Measurements from ENCODE around the gene NHERF1.

DNA sequence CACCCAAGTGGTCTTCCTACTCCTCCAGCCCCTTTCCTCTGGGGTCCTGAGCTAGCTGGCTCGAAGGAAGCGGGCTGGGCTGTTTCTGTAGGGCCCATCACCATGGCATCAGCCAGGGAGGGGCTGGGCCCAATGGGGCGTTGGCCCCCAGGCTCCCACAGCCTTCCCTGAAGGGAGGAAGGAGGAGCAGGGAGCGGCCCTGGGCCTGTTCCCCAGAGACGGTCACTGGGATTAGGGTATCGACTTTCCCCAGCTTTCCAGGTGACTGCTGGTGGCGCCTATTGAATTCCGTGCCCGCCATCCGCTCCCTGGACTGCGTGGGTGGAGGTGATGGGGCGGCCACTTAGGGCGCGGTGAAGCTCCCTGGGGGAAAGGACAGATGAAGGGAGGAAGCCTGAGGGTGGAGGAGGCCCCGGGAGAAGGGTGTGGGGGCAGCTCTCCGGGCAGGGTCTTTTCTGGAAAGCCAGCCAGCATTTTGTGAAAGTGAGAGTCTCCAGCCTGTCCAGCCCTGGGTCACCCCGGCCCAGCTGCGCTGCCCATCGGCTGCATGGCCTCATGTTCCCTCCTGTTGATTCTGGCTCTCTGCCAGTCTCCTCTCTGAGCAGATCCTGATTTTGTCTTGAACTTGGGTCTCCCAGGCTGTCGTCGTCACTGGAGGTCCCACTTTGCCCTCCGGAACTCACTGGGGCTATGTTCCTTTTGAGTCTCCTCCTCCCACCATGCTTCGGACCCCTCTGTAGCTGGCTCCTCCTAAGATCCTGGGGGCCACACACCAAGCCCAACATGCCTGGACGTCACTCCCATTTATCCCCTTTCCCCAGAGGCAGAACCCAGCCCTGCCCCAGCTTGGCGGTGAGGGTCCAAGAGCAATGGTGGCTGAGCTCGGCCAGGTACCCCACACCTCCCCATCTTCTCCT lies 9.8 kb downstream of the NHERF1 start:
- TF ChIP-seq POLR2A (IDR thresholded peaks at IDR 0.05) = no peak
- no peak for TF ChIP-seq CTCF (IDR thresholded peaks at IDR 0.05)

Data from breast epithelium (tissue), 3 donors.